NCI-H748 treated with DMSO at 0.1 percent for 48 hours (cell line): ENCODE data around the gene PAGR1.
"Not testable (repeated sequence)": the region's sequence is repeated elsewhere in the genome, so short reads cannot be mapped to it uniquely, and the experiment has no call there.

Experiments used
- DNase-seq: peaks from one replicate; lab custom pipeline; 2025; lab: John Stamatoyannopoulos, UW

PAGR1 gene

DNA sequence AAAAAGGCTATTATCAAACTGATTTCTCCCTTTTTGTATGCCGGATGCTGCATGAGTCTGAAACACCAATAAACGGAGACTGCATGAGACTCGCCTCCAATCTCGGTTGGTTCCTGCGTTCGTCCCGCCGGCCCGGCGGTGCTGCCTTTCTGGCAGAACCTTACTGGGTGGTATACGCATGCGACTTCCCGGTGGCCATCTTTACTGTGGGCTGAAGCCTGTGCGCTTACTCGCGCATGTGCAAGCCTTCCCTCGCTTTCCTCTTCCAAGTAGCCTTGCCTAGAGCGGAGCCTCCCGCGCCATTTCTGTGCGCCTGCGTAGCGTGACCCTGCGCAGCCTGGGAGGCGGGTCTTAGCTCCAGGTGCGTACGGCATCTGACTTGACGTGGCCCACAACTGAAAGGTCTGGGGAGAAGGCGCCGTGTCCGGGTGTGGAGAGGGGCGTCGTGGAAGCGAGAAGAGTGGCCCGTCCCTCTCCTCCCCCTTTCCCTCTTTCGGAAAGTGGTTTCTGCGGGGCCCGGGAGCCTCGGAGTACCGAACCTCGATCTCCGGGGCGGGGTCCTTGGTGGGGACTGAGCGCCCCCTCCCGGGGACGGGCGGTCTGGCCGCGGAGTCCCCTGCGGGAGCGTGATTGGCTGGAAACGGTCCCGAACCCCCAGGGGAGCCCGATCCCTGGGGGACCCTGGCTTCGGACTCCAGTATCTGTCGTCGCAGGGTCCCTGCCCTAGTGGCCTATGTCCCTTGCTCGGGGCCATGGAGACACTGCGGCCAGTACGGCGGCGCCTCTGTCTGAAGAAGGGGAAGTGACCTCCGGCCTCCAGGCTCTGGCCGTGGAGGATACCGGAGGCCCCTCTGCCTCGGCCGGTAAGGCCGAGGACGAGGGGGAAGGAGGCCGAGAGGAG, at the start of gene PAGR1:
PAGR1 (plus strand) TSS at position 360 of the 901 bp plus-strand sequence; CDS start at position 734, 374 bp downstream.
- DNase-seq: peak; percentile 92

DNA sequence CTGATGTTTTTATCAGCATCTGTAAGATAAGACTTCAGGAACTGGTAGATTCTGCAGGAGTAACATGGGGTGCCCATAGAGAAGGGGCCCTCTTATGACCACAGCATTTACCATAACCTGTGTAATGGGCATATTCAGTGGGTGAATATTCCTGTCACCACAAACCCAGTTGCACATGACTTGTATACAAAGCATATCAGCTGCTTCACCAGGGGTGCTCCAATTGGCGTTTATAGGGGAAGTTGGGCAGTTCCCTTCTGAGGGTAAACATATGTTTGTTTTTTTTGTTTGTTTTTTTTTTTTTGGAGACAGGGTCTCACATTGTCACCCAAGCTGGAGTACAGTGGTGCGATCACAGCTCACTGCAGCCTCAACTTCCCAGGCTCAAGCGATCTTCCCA, 49.4 kb upstream of the PAGR1 start:
- no peak for DNase-seq

DNA sequence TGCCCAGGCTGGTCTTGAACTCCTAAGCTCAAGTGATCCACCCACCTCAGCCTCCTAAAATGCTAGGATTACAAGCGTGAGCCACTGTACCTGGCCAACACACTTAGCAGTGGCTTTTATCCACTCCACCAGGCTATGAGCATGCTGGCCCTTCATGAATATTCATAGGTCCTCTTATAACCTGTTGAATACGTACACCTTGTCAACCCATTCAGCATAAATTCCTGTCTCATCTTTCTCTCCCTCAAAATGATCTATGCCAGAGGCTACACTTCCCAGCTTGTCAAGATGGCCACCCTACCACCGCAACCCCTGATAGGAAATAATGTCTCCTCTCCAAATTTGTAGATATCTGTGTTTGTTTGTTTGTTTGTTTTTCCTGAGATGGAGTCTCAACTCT, 48.9 kb upstream of the PAGR1 start:
- DNase-seq: no peak

DNA sequence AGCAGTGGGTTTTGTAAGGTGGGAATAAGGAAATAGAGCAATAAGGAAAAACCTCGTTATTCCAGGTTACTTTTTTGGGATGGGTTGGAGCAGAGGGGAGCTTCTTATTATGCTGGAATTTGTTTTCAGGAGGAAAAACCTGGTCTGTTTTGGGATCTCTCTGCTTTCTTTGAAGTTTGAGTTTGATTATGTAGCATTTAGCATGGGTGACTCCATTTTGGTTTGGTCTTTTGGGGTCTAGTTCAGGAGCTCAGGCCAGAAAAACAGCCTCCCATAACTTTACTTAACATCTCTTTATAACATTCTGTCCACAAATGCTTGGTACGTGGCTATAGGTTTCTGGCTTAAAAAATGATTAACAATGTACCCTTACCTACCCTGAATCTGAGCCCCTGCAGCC, 46.4 kb upstream of the PAGR1 start:
- no peak for DNase-seq

DNA sequence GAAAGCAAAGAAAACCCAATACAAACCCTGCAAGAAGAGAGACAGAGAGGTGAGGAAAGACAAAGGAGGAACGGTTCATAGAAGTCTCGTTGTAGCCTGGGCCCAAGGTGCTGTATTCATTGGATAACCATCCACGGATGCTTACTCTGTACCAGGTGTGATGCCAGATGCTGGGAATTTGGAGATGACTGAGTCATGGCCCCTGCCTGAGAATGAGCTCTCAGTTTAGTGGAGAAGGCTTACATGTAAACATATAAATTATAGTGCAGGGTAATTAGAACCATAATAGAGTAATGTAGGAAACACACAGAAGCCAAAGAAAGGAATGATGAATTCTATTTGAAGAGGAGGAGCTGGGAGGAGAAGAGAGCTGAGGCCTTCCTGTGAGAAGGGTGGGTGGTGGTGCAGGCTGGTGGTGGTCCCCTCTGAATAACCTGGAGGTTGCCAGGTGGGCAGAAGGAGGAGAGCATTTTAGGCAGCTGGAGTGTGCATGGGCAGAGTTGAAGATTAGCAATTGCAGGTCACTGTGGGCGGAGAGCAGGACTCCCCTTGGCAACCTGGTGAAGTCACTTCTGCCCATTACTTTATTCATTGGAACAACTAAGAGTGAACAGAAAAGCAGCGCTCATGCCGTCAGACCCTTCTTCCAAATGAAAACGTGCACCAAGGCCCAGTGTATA, 45.6 kb upstream of the PAGR1 start:
- peak; percentile 16 for DNase-seq

DNA sequence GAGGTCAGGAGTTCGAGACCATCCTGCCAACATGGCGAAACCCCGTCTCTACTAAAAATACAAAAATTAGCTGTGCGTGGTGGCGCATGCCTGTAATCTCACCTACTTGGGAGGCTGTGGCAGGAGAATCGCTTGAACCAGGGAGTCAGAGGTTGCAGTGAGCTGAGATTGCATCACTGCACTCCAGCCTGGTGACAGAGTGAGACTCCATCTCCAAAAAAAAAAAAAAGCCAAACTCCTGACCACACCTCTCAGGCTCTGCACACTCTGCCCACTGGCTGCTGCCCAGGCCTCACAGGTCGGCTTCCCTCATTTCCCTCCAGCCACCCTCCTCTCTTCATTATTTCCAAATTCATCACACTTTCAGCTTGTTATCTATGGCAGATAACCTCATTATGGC, 43.6 kb upstream of the PAGR1 start:
- DNase-seq: not testable (repeated sequence)

DNA sequence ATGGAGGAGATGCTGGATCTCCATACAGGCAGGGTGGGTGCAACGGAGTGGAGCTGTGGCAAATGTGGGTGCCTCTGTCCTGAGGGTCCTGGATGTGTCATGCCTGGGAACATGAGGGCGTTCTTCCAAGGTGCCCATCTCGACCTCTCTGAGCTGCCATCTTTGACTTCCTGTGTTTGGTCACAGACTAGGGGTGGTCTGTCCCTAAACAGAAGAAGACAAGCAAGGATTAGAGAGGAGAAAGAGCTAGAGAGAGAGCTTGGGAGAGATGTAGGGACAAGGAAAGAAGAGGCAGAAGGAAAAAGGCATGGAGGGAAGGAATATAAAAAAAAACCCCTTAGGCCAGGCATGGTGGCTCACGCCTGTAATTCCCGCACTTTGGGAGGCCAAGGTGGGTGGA, 41.2 kb upstream of the PAGR1 start:
- DNase-seq: no peak

DNA sequence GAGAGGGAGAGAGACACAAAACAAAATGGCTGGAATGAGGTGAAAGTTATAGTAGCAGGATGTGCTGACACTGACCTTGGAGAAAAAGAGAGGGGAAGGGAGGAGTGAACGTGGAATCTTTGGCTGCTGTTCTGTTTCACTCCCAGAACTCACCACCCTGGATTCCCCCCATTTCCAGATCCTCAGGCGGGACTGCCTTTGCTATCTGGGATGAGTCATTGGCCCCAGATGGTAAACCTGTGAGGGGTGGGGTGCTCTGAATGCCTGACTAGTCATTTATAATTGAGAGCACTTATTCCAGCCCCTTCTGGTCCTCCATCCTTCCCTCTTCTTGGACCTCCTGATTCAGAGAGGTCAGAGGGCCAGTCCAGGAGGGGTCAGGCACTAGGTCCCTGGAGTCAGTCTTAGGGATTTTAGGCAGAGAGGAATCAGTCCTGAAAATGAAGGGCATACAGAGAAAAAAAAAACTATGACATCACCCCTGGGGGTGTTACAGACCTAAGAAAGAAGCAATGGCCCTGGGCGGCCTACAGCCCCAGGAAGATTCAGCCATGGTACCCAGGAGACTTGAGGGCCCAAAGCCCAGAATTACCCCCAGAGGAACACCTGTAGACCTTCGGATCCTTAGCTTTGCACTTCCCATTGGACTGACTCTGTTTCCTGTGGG, 40.1 kb upstream of the PAGR1 start:
- DNase-seq: no peak

DNA sequence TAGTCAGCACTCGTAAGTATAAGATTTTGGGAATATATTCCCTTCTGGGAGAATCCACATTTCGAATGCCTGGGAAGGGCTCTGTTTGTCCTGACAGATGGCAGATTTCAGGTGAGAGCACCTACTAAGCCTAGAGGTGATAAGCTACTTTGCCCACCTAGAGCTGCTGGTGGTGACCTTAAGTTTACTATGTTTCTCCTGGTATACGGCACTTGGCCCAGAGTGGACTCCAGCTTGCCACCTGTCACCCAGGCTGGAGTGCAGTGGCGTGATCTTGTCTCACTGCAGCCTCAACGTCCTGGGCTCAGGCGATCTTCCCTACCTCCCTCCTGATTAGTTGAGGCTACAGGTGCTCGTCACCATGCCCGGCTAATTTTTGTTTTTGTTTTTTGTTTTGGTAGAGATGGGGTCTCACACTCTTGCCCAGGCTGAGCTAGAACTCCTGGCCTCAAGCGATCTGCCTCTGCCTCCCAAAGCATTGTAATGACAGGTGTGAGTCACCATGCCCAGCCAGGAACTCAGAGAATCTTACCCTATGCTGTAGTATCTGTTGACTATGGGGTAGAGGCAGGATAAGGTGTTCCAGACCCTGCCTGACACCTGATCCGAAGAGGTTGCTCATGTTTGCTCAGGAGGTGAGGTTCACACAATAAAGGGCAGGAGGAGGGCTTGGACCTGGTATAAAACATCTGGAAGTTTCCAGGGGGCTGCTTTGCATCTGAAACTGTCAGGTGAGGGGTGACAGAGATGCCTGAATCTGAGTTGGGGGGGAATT, 38.2 kb upstream of the PAGR1 start, which contains the start of gene ZG16:
ZG16 (plus strand) TSS at position 681 of the 775 bp plus-strand sequence. CDS start 1,011 bp downstream, outside the sequence.
- DNase-seq: no peak

DNA sequence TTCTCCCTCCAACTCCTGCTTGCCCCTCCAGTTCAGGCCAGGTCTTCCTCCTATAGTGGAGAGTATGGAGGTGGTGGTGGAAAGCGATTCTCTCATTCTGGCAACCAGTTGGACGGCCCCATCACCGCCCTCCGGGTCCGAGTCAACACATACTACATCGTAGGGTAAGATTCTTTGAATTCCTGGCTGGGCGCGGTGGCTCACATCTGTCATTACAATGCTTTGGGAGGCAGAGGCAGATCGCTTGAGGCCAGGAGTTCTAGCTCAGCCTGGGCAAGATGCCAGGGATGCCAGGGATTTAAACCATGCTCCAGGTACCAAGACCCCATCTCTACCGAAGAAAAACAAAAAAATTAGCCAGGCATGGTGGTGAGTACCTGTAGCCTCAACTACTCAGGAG, 36.5 kb upstream of the PAGR1 start:
- no peak for DNase-seq

DNA sequence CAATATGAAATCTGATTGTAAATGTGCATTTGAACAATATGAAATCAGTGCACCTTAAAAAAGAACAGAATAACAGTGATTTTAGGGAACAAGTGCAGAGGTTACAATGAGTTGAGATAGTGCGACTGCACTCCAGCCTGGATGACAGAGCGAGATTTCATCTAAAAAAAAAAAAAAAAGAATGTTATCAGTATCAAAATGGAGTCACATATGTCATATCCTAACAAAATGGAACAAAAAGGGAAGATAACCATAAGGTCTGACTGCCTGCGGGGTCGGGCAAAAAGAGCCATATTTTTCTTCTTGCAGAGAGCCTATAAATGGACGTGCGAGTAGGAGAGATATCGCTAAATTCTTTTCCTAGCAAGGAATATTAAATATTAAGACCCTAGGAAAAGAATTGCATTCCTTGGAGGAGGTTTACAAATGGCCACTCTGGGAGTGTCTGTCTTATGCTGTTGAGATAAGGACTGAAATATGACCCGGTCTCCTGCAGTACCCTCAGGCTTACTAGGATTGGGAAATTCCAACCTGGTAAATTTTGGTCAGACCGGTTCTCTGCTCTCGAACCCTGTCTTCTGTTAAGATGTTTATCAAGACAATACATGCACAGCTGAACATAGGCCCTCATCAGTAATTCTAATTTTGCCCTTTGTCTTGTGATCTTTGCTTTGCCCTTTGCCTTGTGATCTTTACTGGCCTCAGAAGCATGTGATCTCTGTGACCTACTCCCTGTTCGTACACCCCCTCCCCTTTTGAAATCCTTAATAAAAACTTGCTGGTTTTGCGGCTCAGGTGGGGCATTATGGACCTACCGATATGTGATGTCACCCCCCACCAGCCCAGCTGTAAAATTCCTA, 32.6 kb upstream of the PAGR1 start:
- DNase-seq: not testable (repeated sequence)

DNA sequence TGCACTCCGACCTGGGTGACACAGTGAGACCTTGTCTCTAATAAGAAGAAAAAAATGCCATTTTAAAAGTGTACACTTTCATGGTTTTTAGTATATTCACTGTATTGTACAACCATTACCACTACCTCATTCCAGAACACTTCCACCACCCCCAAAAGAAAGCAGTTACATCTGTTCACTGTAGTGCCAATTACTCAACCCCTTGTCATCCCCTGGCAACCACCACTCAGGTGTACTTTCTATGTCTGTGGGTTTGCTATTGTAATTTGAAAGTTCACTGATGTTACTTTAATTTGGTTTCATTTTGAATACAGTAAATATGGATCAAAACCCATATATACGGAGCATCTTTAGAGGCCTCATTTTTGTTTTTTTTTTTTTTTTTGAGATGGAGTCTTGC, 31.8 kb upstream of the PAGR1 start:
- DNase-seq: no peak

DNA sequence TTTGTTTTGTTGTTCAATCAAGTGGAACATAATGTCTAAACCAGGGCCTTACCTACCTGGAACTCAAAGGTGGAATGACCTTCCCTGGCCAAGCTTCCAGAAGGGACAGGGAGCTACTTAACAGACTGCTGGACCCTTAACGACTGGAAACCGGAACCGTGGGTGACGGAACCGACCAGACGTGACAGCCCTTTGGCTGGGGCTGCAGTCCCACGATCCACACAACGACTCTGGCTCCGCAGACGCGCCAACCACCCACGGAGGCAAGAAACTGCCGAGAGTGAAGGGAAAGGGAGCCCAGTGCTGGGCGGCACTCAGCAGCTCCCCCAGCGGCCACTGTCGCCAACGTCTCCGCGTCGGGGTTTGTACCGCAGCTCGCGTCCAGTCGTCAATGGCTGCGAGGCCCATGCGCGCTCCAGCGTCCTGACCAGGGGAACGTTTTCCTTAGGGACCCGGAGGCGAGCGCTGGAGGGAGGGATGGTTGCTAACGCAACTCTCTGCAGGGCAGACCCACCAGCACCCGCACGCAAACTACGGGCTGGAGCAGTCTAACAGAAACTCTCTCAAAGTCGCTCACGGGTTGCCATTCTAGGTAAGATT, 31.0 kb upstream of the PAGR1 start:
- DNase-seq: no peak

DNA sequence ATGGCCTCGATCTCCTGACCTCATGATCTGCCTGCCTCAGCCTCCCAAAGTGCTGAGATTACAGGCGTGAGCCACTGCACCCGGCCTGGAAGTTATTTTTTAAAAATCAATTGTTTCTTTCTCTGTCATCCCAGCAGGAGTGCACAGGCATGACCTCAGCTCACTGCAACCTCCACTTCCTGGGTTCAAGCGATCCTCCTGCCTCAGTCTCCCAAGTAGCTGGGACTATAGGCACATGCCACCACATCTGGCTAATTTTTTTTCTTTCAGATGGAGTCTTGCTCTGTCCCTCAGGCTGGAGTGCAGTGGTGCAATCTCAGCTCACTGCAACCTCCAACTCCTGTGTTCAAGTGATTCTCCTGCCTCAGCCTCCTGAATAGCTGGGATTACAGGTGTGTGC, 28.8 kb upstream of the PAGR1 start:
- DNase-seq: not testable (repeated sequence)

DNA sequence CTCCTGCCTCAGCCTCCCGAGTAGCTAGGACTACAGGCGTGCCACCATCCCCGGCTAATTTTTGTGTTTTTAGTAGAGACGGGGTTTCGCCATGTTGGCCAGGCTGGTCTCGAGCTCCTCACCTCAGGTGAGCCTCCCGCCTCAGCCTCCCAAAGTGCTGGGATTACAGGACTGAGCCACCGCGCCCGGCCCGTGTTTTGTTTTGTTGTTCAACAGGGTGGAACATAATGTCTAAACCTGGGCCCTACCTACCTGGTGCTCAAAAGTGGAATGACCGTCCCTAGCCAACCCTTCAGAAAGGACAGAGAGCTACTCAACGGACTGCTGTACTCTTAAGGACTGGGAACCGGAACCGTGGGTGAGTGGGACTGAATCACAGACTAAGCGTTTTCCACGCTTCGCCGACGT, 26.2 kb upstream of the PAGR1 start:
- DNase-seq: no peak

DNA sequence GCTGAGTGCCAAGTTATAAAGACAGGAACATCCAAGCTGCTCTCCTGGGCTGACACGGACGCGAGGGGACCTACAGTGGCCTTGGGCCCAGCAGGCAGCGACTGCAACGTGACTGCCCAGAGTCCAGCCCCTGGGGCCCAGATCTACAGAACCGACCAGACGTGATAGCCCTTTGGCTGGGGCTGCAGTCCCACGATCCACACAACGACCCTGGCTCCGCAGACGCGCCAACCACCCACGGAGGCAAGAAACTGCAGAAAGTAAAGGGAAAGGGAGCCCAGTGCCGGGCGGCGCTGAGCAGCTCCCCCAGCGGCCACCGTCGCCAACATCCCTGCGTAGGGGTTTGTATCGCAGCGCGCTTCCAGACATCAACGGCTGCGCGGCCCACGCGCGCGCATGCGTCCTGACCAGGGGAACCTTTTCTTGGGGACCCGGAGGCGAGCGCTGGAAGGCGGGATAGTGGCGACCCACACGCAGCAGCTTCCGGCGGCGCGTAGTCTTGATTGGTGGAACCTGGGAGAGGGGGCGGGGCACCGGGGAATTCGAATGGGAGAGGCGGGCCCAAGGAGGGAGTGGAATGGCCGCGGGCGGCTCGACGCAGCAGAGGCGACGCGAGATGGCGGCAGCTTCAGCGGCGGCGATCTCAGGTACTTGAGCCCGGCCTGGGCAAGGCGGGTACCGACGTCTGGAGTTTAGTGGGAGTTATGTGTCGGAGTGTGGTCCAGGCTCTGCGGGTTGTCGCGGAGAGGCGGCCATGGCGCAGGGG, 25.6 kb upstream of the PAGR1 start, which contains the start of gene KIF22:
KIF22 (plus strand) TSS at position 569 of the 766 bp plus-strand sequence; CDS start at position 578, 9 bp downstream.
- peak; percentile 90 for DNase-seq

DNA sequence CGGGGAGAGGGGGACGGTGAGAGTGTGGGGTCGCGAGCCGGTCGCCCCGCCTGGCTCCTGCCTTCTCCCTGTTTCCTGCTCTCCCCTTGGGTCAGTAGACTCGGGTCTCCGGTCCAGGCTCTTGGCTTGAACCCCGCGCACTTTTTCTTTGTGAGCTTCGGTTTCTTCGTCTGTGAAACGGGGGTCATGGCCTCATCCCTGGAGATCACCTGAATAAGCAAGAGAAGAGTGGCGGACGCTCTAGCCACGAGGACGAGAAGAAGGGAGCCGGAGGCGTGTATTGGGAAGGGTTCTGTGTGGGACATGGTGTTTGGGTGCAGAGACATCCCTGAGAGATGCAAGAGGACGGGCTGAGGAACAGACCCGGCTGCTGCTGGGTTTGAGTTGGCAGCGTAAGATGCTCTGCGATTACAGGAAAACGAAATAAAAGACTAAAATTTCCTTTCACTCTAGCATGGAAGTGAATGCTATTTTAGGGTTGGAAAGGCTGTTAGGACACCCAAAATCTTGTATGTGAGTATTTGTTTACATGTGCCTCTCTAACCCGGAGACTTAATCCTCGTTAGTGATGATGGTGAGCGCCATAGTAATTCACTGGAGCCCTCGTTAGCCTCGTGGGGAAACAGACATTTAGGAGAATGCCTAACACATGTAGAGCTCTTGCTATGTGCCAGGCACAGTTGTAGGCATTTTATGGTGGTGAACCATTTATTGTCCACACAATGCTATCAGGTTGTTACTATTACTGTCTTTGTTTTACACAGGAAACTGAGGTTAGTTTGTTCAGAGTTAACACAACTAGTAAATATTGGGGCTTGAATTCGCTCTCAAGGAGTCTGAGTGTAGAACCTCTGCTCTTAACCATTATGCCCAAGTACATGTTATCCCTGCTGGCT, 24.8 kb upstream of the PAGR1 start:
- peak; percentile 1 for DNase-seq
